ENCODE results near the gene RBBP5.

DNA sequence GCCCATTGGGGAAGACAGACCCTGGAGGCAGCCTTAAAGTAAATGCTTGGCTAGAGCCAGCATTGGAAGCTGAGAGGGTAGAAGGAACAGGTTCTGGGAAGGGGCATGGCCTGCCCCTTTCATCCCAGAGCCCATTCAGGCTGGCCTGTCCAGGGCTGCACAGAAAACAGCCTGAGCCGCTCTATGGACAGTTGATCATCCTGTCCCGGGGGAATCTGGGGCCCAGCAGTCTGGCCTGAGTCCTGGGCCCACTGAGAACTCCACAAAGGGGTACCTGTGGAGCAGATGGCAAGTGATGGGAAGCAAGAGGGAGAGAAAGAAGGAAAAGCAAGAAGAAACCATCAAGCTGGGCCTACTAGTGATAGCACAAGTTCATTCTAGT is 50.8 kb downstream of the RBBP5 start:
- TF ChIP-seq, protein P1, sequence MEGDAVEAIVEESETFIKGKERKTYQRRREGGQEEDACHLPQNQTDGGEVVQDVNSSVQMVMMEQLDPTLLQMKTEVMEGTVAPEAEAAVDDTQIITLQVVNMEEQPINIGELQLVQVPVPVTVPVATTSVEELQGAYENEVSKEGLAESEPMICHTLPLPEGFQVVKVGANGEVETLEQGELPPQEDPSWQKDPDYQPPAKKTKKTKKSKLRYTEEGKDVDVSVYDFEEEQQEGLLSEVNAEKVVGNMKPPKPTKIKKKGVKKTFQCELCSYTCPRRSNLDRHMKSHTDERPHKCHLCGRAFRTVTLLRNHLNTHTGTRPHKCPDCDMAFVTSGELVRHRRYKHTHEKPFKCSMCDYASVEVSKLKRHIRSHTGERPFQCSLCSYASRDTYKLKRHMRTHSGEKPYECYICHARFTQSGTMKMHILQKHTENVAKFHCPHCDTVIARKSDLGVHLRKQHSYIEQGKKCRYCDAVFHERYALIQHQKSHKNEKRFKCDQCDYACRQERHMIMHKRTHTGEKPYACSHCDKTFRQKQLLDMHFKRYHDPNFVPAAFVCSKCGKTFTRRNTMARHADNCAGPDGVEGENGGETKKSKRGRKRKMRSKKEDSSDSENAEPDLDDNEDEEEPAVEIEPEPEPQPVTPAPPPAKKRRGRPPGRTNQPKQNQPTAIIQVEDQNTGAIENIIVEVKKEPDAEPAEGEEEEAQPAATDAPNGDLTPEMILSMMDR (IDR thresholded peaks at IDR 0.05), result no peak
- no peak for TF ChIP-seq POLR2A (IDR thresholded peaks at IDR 0.05)

Measured in prostate gland (tissue), 2 donors.